IMR-90 (cell line): ENCODE data around the gene NEK6. TPM values are rescaled to one million over a fixed set of nuclear protein-coding genes. Genes with fewer than 3 reads are reported as not detected.

ENCODE experiments used
- ATAC-seq: fragments of 200-7000 bp; cut with Tn5 transposase; 2 replicates; pipeline ENCODE4 v1.9.1; 2020; ENCODE audit warnings: low read depth, mild to moderate bottlenecking, moderate library complexity
- BruUV-seq: library from RNA; stranded (reverse); fragments of 400-500 nt; replicated peaks from 2 replicates; lab custom pipeline; 2021; lab: Mats Ljungman, UMichigan
- CTCF ChIA-PET: fragments of 300-600 bp; formaldehyde crosslinking; extraction: SDS; loops from one replicate; lab custom pipeline; 2021; ENCODE audit warnings: antibody characterized with exemption; lab: Yijun Ruan, JAX
- POLR2A ChIA-PET: fragments of 300-600 bp; sonication (Branson Sonifier 250); formaldehyde crosslinking; loops from one replicate; lab custom pipeline; 2022; ENCODE audit warnings: antibody characterized with exemption; ENCODE audit not compliant: unreplicated experiment; lab: Charles Lee
- DNase-seq: peaks from one replicate; pipeline ENCODE4 v3.0.0; 2013
- H2AFZ ChIP-seq: replicated peaks from 2 replicates; pipeline ENCODE3; 2013; ENCODE audit warnings: low read length, mild to moderate bottlenecking; ENCODE audit not compliant: poor library complexity
- H2AK5ac ChIP-seq: 2 replicates; pipeline ENCODE4 v1.6.1; 2013; ENCODE audit warnings: low read depth, low read length, inconsistent platforms
- H2AK9ac ChIP-seq: replicated peaks from 2 replicates; pipeline ENCODE3; 2013; ENCODE audit warnings: mild to moderate bottlenecking, low read depth, low read length, moderate library complexity; ENCODE audit not compliant: poor library complexity
- H2BK120ac ChIP-seq: 2 replicates; pipeline ENCODE4 v1.6.1; 2013; ENCODE audit warnings: low read depth, low read length, inconsistent platforms
- H2BK15ac ChIP-seq: 3 replicates; pipeline ENCODE4 v1.6.1; 2013; ENCODE audit warnings: low read depth, low read length, inconsistent platforms
- H2BK20ac ChIP-seq: 2 replicates; pipeline ENCODE4 v1.6.1; 2013; ENCODE audit warnings: low read depth, mild to moderate bottlenecking, inconsistent platforms, low read length, moderate library complexity
- H2BK5ac ChIP-seq: 2 replicates; pipeline ENCODE4 v1.6.1; 2013; ENCODE audit warnings: mild to moderate bottlenecking, low read depth, low read length, inconsistent platforms; ENCODE audit not compliant: poor library complexity, severe bottlenecking
- H3K14ac ChIP-seq: replicated peaks from 2 replicates; pipeline ENCODE4 v1.6.1; 2013; ENCODE audit warnings: low read depth, low read length, inconsistent platforms
- H3K18ac ChIP-seq: 2 replicates; pipeline ENCODE4 v1.6.1; 2013; ENCODE audit warnings: low read depth, low read length, control low read depth
- H3K23ac ChIP-seq: 2 replicates; pipeline ENCODE4 v1.6.1; 2013; ENCODE audit warnings: low read depth, low read length, inconsistent platforms
- H3K27ac ChIP-seq: 2 replicates; pipeline ENCODE4 v1.5.1; 2013; ENCODE audit warnings: mild to moderate bottlenecking, control low read depth, low read length; ENCODE audit not compliant: insufficient read depth
- H3K27me3 ChIP-seq: 2 replicates; pipeline ENCODE4 v1.6.1; 2013; ENCODE audit warnings: low read length; ENCODE audit not compliant: control insufficient read depth, insufficient read depth
- H3K36me3 ChIP-seq: 2 replicates; pipeline ENCODE4 v1.6.1; 2013; ENCODE audit warnings: low read length, mixed read lengths; ENCODE audit not compliant: control insufficient read depth, insufficient read depth
- H3K4ac ChIP-seq: 2 replicates; pipeline ENCODE4 v1.6.1; 2013; ENCODE audit warnings: low read depth, low read length, inconsistent platforms
- H3K4me1 ChIP-seq: 2 replicates; pipeline ENCODE4 v1.6.1; 2013; ENCODE audit warnings: low read length, mixed read lengths; ENCODE audit not compliant: control insufficient read depth, insufficient read depth
- H3K4me2 ChIP-seq: 2 replicates; pipeline ENCODE4 v1.6.1; 2013; ENCODE audit warnings: low read depth, mild to moderate bottlenecking, control low read depth, low read length, moderate library complexity
- H3K4me3 ChIP-seq: 2 replicates; pipeline ENCODE4 v1.5.1; 2013; ENCODE audit warnings: low read depth, mild to moderate bottlenecking, control low read depth, low read length, moderate library complexity; ENCODE audit not compliant: insufficient read depth
- H3K56ac ChIP-seq: 2 replicates; pipeline ENCODE4 v1.6.1; 2013; ENCODE audit warnings: low read length, inconsistent platforms; ENCODE audit not compliant: insufficient read depth; ENCODE audit errors: extremely low read depth
- H3K79me1 ChIP-seq, 2 experiments: 2 replicates each; pipeline ENCODE4 v1.6.1; 2013; ENCODE audit warnings: low read length in 2 of 2, inconsistent platforms in 1 of 2, low read depth in 1 of 2
- H3K9ac ChIP-seq: 2 replicates; pipeline ENCODE4 v1.6.1; 2013; ENCODE audit warnings: low read depth, low read length, control low read depth
- H3K9me1 ChIP-seq: 2 replicates; pipeline ENCODE4 v1.6.1; 2013; ENCODE audit warnings: low read length, inconsistent platforms; ENCODE audit not compliant: insufficient read depth
- H3K9me3 ChIP-seq: 2 replicates; pipeline ENCODE4 v1.6.1; 2013; ENCODE audit warnings: low read length; ENCODE audit not compliant: control insufficient read depth, insufficient read depth
- H4K20me1 ChIP-seq: 2 replicates; pipeline ENCODE4 v1.6.1; 2013; ENCODE audit warnings: low read length, inconsistent platforms; ENCODE audit not compliant: insufficient read depth
- H4K5ac ChIP-seq: 2 replicates; pipeline ENCODE4 v1.6.1; 2013; ENCODE audit warnings: mild to moderate bottlenecking, low read depth, low read length, control low read depth
- H4K8ac ChIP-seq, 2 experiments: 2 replicates each; pipeline ENCODE4 v1.6.1; 2013; ENCODE audit warnings: low read depth in 2 of 2, low read length in 2 of 2, control low read depth in 1 of 2, inconsistent platforms in 1 of 2
- H4K91ac ChIP-seq: 2 replicates; pipeline ENCODE4 v1.6.1; 2013; ENCODE audit warnings: low read depth, low read length, inconsistent platforms; ENCODE audit not compliant: insufficient read depth
- BHLHE40 ChIP-seq: fragments of 150-350 bp; IDR thresholded peaks from 2 replicates; pipeline ENCODE4 v1.6.1; 2016; ENCODE audit warnings: mild to moderate bottlenecking, low read depth, low read length
- CEBPB ChIP-seq: IDR thresholded peaks from 2 replicates; pipeline ENCODE4 v1.6.1; 2012; ENCODE audit warnings: low read depth, low read length, improper control_type of control experiment
- CHD1 ChIP-seq: IDR thresholded peaks from 2 replicates; pipeline ENCODE4 v1.6.1; 2012; ENCODE audit warnings: low read depth, low read length, improper control_type of control experiment
- CTCF ChIP-seq: conservative IDR thresholded peaks from 2 replicates; pipeline ENCODE4 v1.5.1; 2012; ENCODE audit warnings: mild to moderate bottlenecking, low read depth, low read length, improper control_type of control experiment
- ELK1 ChIP-seq: fragments of 150-350 bp; IDR thresholded peaks from 2 replicates; pipeline ENCODE4 v1.6.1; 2016; ENCODE audit warnings: low read depth, mild to moderate bottlenecking, low read length, moderate library complexity, borderline replicate concordance
- FOS ChIP-seq: fragments of 150-350 bp; IDR thresholded peaks from 2 replicates; pipeline ENCODE4 v1.6.1; 2016; ENCODE audit warnings: low read depth, low read length
- MAFK ChIP-seq: IDR thresholded peaks from 2 replicates; pipeline ENCODE4 v1.6.1; 2012; ENCODE audit warnings: low read depth, low read length, improper control_type of control experiment
- MAZ ChIP-seq: IDR thresholded peaks from 2 replicates; pipeline ENCODE4 v1.6.1; 2012; ENCODE audit warnings: low read depth, mild to moderate bottlenecking, low read length, improper control_type of control experiment, moderate library complexity, borderline replicate concordance
- MXI1 ChIP-seq: IDR thresholded peaks from 2 replicates; pipeline ENCODE4 v1.6.1; 2012; ENCODE audit warnings: low read depth, mild to moderate bottlenecking, low read length, moderate library complexity, borderline replicate concordance
- NFE2L2 ChIP-seq: fragments of 150-350 bp; IDR thresholded peaks from 2 replicates; pipeline ENCODE4 v1.6.1; 2016; ENCODE audit warnings: low read depth, mild to moderate bottlenecking, low read length
- POLR2A ChIP-seq: IDR thresholded peaks from 2 replicates; pipeline ENCODE4 v1.6.1; 2012; ENCODE audit warnings: mild to moderate bottlenecking, low read depth, low read length
- RAD21 ChIP-seq: IDR thresholded peaks from 2 replicates; pipeline ENCODE4 v1.6.1; 2012; ENCODE audit warnings: low read length, improper control_type of control experiment
- RCOR1 ChIP-seq: IDR thresholded peaks from 2 replicates; pipeline ENCODE4 v1.6.1; 2012; ENCODE audit warnings: mild to moderate bottlenecking, low read length, improper control_type of control experiment; ENCODE audit not compliant: insufficient replicate concordance
- RFX5 ChIP-seq: IDR thresholded peaks from 2 replicates; pipeline ENCODE4 v1.8.0; 2012; ENCODE audit warnings: low read depth, mild to moderate bottlenecking, low read length, moderate library complexity
- SMC3 ChIP-seq: fragments of 150-350 bp; IDR thresholded peaks from 2 replicates; pipeline ENCODE4 v1.6.1; 2016; ENCODE audit warnings: low read depth, mild to moderate bottlenecking, antibody characterized with exemption, low read length, moderate library complexity
- USF2 ChIP-seq: fragments of 150-350 bp; IDR thresholded peaks from 2 replicates; pipeline ENCODE4 v1.6.1; 2017; ENCODE audit warnings: mild to moderate bottlenecking, antibody characterized with exemption, low read length, low read depth
- WGBS, 2 experiments: methylation state at CpG; one replicate each; pipeline versions ENCODE4 v1.1.5 to v1.1.7; 2013; ENCODE audit warnings: missing lambda C conversion rate in 2 of 2; ENCODE audit not compliant: insufficient read length in 1 of 2; ENCODE audit errors: extremely low coverage in 2 of 2; 5-methylcytosine and 5-hydroxymethylcytosine counted together
- dilution Hi-C: fragments of 300-500 bp; cut with HindIII; formaldehyde crosslinking; loops from one replicate; pipeline ENCODE4 v1.14.3; 2018; ENCODE audit warnings: low sequenced_read_pairs; ENCODE audit not compliant: unreplicated experiment
- in situ Hi-C: fragments of 300-500 bp; cut with MboI; formaldehyde crosslinking; loops from 3 replicates; pipeline ENCODE4 v1.14.3; 2019; ENCODE audit warnings: low sequenced_read_pairs, inconsistent platforms, mixed read lengths
- intact Hi-C: fragments of 100-400 bp; cut with micrococcal nuclease; formaldehyde crosslinking; loops from 2 replicates; pipeline ENCODE4 v1.10.0; 2022
- polyA plus RNA-seq, 3 experiments: library from polyadenylated mRNA; depleted of rRNA; stranded (reverse); fragments of >200 nt; gene quantifications; 2 replicates each; pipeline ENCODE4 v1.2.3, GENCODE V29; 2012; ENCODE audit warnings: low replicate concordance in 1 of 3
- total RNA-seq: library from RNA; depleted of rRNA; stranded (reverse); fragments of >200 nt; gene quantifications from 2 replicates; pipeline ENCODE4 v1.2.3, GENCODE V29; 2012

NEK6 gene
- total and polyA plus RNA-seq, 2 of the 4 experiments (the other 2 are of a cell fraction) = 79.9 to 112 TPM

- H2BK20ac ChIP-seq = no peak overlapping the region
- dilution Hi-C loops (no loop called here), in situ Hi-C loops (no loop called here)
Observed at GRCh38 chr9:124325816-124326215, 68.1 kb downstream of the NEK6 start.

More at GRCh38 chr9:124325816-124326215, 68.1 kb downstream of the NEK6 start:
- Histone ChIP-seq H3K4me1 (no peaks in the 10 kb centered on the region), H4K20me1 (no peaks in the 10 kb centered on the region; the same call in 1 of the 2 replicates), H3K9ac (no peak overlapping the region), H3K4ac (no peak overlapping the region), H3K14ac (no peak overlapping the region), H3K4me3 (no peak overlapping the region), H4K91ac (no peak overlapping the region), H3K9me1 (no peaks in the 10 kb centered on the region), H3K56ac (no peak overlapping the region), H3K27me3 (no peaks in the 10 kb centered on the region), H2AK5ac (no peak overlapping the region), H3K23ac (no peak overlapping the region), H2AK9ac (no peak overlapping the region), H3K9me3 (no peaks in the 10 kb centered on the region), H2BK120ac (no peak overlapping the region), H3K36me3 (peaks cover 94% of the 10 kb centered on the region), H4K5ac (no peak overlapping the region), H3K18ac (no peak overlapping the region), H2AFZ (no peak overlapping the region), H4K8ac (no peak overlapping the region), H2BK15ac (no peak overlapping the region), H3K79me1 (peaks cover 11 to 60% of the 10 kb centered on the region in 2 experiments), H3K4me2 (no peak overlapping the region), H2BK5ac (no peak overlapping the region), H3K27ac (no peak overlapping the region)
- BruUV-seq = no TSS peak
- ChIA-PET POLR2A (no interaction called here), CTCF (no interaction called here)
- intact Hi-C loops = no loop called here
- ATAC-seq (no peak), DNase-seq (no peak)
- WGBS, 2 experiments = 82% methylated on average over 2 of the region's 6 CpGs; no CpG with 5 or more reads in 1 of the 2 experiments
- TF ChIP-seq RFX5 = no peak
- no peak for TF ChIP-seq SMC3
- TF ChIP-seq NFE2L2 = no peak
- no peak for TF ChIP-seq FOS
- no peak for TF ChIP-seq CTCF
- TF ChIP-seq MAZ = no peak
- no peak for TF ChIP-seq CEBPB
- no peak for TF ChIP-seq MXI1
- TF ChIP-seq USF2 = no peak
- no peak for TF ChIP-seq POLR2A
- no peak for TF ChIP-seq MAFK
- TF ChIP-seq ELK1 = no peak
- TF ChIP-seq BHLHE40 = no peak
- no peak for TF ChIP-seq RCOR1
- TF ChIP-seq RAD21 = no peak
- TF ChIP-seq CHD1 = no peak
